K562 (cell line): ENCODE results near the gene ERVV-1. TPM values are rescaled to one million over a fixed set of nuclear protein-coding genes. Genes with fewer than 3 reads are reported as not detected.

Source experiments
- ATAC-seq: fragments of 200-7000 bp; cut with Tn5 transposase; 3 replicates; pipeline ENCODE4 v1.9.1; 2020; ENCODE audit warnings: moderate library complexity
- BruUV-seq: library from RNA; stranded (reverse); fragments of 400-500 nt; replicated peaks from 2 replicates; lab custom pipeline; 2021; lab: Mats Ljungman, UMichigan
- CTCF ChIA-PET: fragments of 300-600 bp; formaldehyde crosslinking; extraction: SDS; loops from one replicate; lab custom pipeline; 2021; ENCODE audit warnings: low intra/inter-chr PET ratio; lab: Yijun Ruan, JAX
- POLR2A ChIA-PET: fragments of 300-600, 350-650 bp; sonication (Branson Sonifier 250); formaldehyde crosslinking; extraction: SDS; loops from one replicate; lab custom pipeline; 2021; ENCODE audit warnings: antibody characterized with exemption, inconsistent platforms; lab: Yijun Ruan, JAX
- DNase-seq, 4 experiments: peaks; one replicate each; pipeline versions ENCODE4 v3.0.0 to v3.0.0-alpha.2; 2011 to 2018; ENCODE audit warnings: low spot score in 3 of 4, mixed read lengths in 3 of 4; ENCODE audit errors: extremely low read depth in 1 of 4
- FAIRE-seq: peaks from 2 replicates; lab custom pipeline; 2011; peaks lifted over from hg19 to GRCh38; lab: Jason Lieb, UNC
- H2AFZ ChIP-seq: 2 replicates; pipeline ENCODE4 v1.6.0; 2011; ENCODE audit warnings: low read depth, low read length, control low read depth, inconsistent platforms
- H3K27ac ChIP-seq: fragments of 200-600 bp; 3 replicates; pipeline ENCODE4 v1.8.0; 2011; ENCODE audit warnings: low read depth, mild to moderate bottlenecking, control low read depth, inconsistent platforms, low read length, moderate library complexity, mixed read lengths; ENCODE audit errors: extremely low read depth
- H3K27me3 ChIP-seq, 2 experiments: fragments of 300-600 bp in 1 of 2; 2 replicates in 1 of 2; 3 replicates in 1 of 2; pipeline versions ENCODE4 v1.6.0 to v1.8.0; 2011; ENCODE audit warnings: inconsistent platforms in 2 of 2, low read length in 2 of 2, mild to moderate bottlenecking in 1 of 2, mixed read lengths in 1 of 2, moderate library complexity in 1 of 2; ENCODE audit not compliant: control insufficient read depth in 2 of 2, insufficient read depth in 2 of 2
- H3K36me3 ChIP-seq: fragments of 300-600 bp; 3 replicates; pipeline ENCODE4 v1.8.0; 2011; ENCODE audit warnings: mild to moderate bottlenecking, low read length, inconsistent platforms; ENCODE audit not compliant: control insufficient read depth, insufficient read depth
- H3K4me1 ChIP-seq, 2 experiments: fragments of 200-600 bp in 1 of 2; replicated peaks in 1 of 2; 2 replicates in 1 of 2; 3 replicates in 1 of 2; pipeline versions ENCODE4 v1.5.1 to v1.8.0; 2011; ENCODE audit warnings: inconsistent platforms in 2 of 2, low read length in 2 of 2, mild to moderate bottlenecking in 1 of 2, mixed read lengths in 1 of 2, moderate library complexity in 1 of 2; ENCODE audit not compliant: control insufficient read depth in 2 of 2, insufficient read depth in 2 of 2
- H3K4me2 ChIP-seq: 2 replicates; pipeline ENCODE4 v1.6.1; 2011; ENCODE audit warnings: low read length, control low read depth, inconsistent platforms, mixed read lengths; ENCODE audit not compliant: insufficient read depth
- H3K4me3 ChIP-seq: fragments of 200-600 bp; sonication (generic), shearing (Covaris generic); 2 replicates; pipeline ENCODE4 v1.5.1; 2016; ENCODE audit warnings: control low read depth, inconsistent platforms
- H3K79me2 ChIP-seq: fragments of 200-600 bp; 3 replicates; pipeline ENCODE4 v1.8.0; 2011; ENCODE audit warnings: low read length, inconsistent platforms; ENCODE audit not compliant: control insufficient read depth, insufficient read depth
- H3K9ac ChIP-seq, 2 experiments: 2 replicates each; pipeline versions ENCODE4 v1.6.0 to v1.6.1; 2011; ENCODE audit warnings: low read depth in 2 of 2, low read length in 2 of 2, control low read depth in 1 of 2, inconsistent platforms in 1 of 2, mild to moderate bottlenecking in 1 of 2, mixed read lengths in 1 of 2; ENCODE audit not compliant: insufficient read depth in 1 of 2
- H3K9me1 ChIP-seq: one replicate; pipeline ENCODE4 v1.6.0; 2011; ENCODE audit warnings: inconsistent platforms, mild to moderate bottlenecking, low read length, moderate library complexity; ENCODE audit not compliant: control insufficient read depth, insufficient read depth
- H3K9me3 ChIP-seq: replicated peaks from 2 replicates; pipeline ENCODE4 v1.5.1; 2011; ENCODE audit warnings: low read depth, low read length, inconsistent platforms; ENCODE audit not compliant: control insufficient read depth, insufficient read depth
- H4K20me1 ChIP-seq: replicated peaks from 2 replicates; pipeline ENCODE4 v1.6.1; 2011; ENCODE audit warnings: low read length, inconsistent platforms, mixed read lengths; ENCODE audit not compliant: control insufficient read depth, insufficient read depth
- ATF1 ChIP-seq, 2 experiments: fragments of 450-650 bp in 1 of 2; IDR thresholded peaks; 2 replicates each; pipeline ENCODE4 v1.6.1; 2016; ENCODE audit warnings: missing compliant biosample characterization in 1 of 2, missing genetic modification characterization in 1 of 2
- BCLAF1 ChIP-seq, 2 experiments: fragments of 450-650 bp in 1 of 2; IDR thresholded peaks; 2 replicates each; pipeline ENCODE4 v1.6.1; 2011 to 2017; ENCODE audit warnings: low read depth in 2 of 2, antibody characterized with exemption in 1 of 2, borderline replicate concordance in 1 of 2, low read length in 1 of 2, mild to moderate bottlenecking in 1 of 2, mixed read lengths in 1 of 2; ENCODE audit not compliant: control insufficient read depth in 1 of 2
- DMBX1 ChIP-seq: fragments of 250-450 bp; sonication (Bioruptor Pico); IDR thresholded peaks from 2 replicates; pipeline ENCODE4 v1.8.0; 2022; ENCODE audit warnings: inconsistent platforms, mild to moderate bottlenecking, moderate library complexity, borderline replicate concordance
- HDAC8 ChIP-seq: fragments of 450-650 bp; IDR thresholded peaks from 2 replicates; pipeline ENCODE4 v1.6.1; 2016; ENCODE audit warnings: mild to moderate bottlenecking, missing genetic modification characterization, moderate library complexity, missing compliant biosample characterization
- RNF2 ChIP-seq: sonication (generic); IDR thresholded peaks from 2 replicates; pipeline ENCODE4 v1.6.1; 2016
- SMARCA5 ChIP-seq: fragments of 450-650 bp; IDR thresholded peaks from 2 replicates; pipeline ENCODE4 v1.6.1; 2016
- TFAP4 ChIP-seq: sonication (generic); formaldehyde crosslinking; IDR thresholded peaks from 2 replicates; pipeline ENCODE4 v1.8.0; 2022; ENCODE audit warnings: missing genetic modification reagents, mild to moderate bottlenecking, moderate library complexity, borderline replicate concordance
- ZBED1 ChIP-seq: IDR thresholded peaks from 2 replicates; pipeline ENCODE4 v1.6.1; 2014
- ZNF224 ChIP-seq: sonication (generic); formaldehyde crosslinking; IDR thresholded peaks from 2 replicates; pipeline ENCODE4 v1.8.0; 2022; ENCODE audit warnings: mild to moderate bottlenecking, missing genetic modification reagents
- WGBS: fragments of 100-300 bp; shearing (Covaris generic); methylation state at CpG from one replicate; pipeline ENCODE4 v1.1.6; 2016; ENCODE audit warnings: low coverage, mixed read lengths; ENCODE audit not compliant: insufficient coverage; ENCODE audit errors: missing lambda C conversion rate; 5-methylcytosine and 5-hydroxymethylcytosine counted together
- in situ Hi-C: fragments of 300-500 bp; cut with MboI; formaldehyde crosslinking; loops from 4 replicates; pipeline ENCODE4 v1.15.0; 2018; ENCODE audit warnings: inconsistent platforms, mixed read lengths
- intact Hi-C: fragments of 100-400 bp; cut with micrococcal nuclease; formaldehyde crosslinking; loops from 2 replicates; pipeline ENCODE4 v1.14.2; 2022
- polyA plus RNA-seq, 8 experiments: library from polyadenylated mRNA; depleted of rRNA in 4 of 8; stranded (reverse) in 5 of 8; unstranded in 3 of 8; fragments of >200 nt; fragmentation: Nextera tagmentation in 2 of 8; fragmentation: Illumina TruSeq in 1 of 8; extraction: Ambion mirVana in 2 of 8; extraction: Trizol in 1 of 8; gene quantifications; 2 replicates each; pipeline versions ENCODE4 v1.2.1 to v1.2.3, GENCODE V29; 2011 to 2014; ENCODE audit warnings: inconsistent platforms in 1 of 8, missing spikeins in 1 of 8
- total RNA-seq, 7 experiments: library from RNA; depleted of rRNA in 6 of 7; stranded (reverse); fragments of >200 nt in 6 of 7; fragmentation: Illumina TruSeq in 2 of 7; extraction: Trizol in 2 of 7; gene quantifications; 2 replicates each; pipeline versions ENCODE4 v1.2.1 to v1.2.3, GENCODE V29; 2011 to 2021; ENCODE audit warnings: low replicate concordance in 1 of 7

ERVV-1 gene
- total and polyA plus RNA-seq, 9 of the 15 experiments (the other 6 are each of a cell fraction or from before 2014, with no cell fraction given): 0.08 TPM; not detected in 8

- no peak for TF ChIP-seq ZBED1
- no peak for TF ChIP-seq RNF2
- no peak for TF ChIP-seq TFAP4 (CRISPR knock-in tag)
- no peak for TF ChIP-seq ATF1 (CRISPR knock-in tag; IDR thresholded peaks at IDR 0.05)
- no peak for TF ChIP-seq ATF1 (tag; IDR thresholded peaks at IDR 0.05)
- no peak for TF ChIP-seq SMARCA5
- TF ChIP-seq HDAC8 (tag): no peak
- no peak for TF ChIP-seq ZNF224
Observed at GRCh38 chr19:53007606-53008005, 6.1 kb upstream of the ERVV-1 start (continued).

GRCh38 chr19:53008061-53008778 lies 5.5 kb upstream of the ERVV-1 start:
- TF ChIP-seq DMBX1 (CRISPR knock-in tag) (no peak), ZNF224 (no peak), BCLAF1 (IDR thresholded peaks at IDR 0.05; ENCODE audit: borderline replicate concordance in 1 of 2, control insufficient read depth in 1 of 2, low read depth in 2 of 2, low read length in 1 of 2) (no peak)
- TF ChIP-seq, all 486 proteins: peak for 0
- ChIA-PET CTCF (no interaction called here), POLR2A (interaction anchor here (1.4 kb wide), 1 partner anchor 10 kb away, joined by 3 read pairs; no protein-coding TSS in a partner anchor)
- Histone ChIP-seq H3K4me1 (peaks cover 3 to 5% of the 10 kb centered on the region in 2 experiments; a peak in 3 of 5 replicates), H3K27me3 (peaks cover 23 to 50% of the 10 kb centered on the region in 2 experiments; a peak in 4 of 5 replicates), H2AFZ (peak overlapping the region; percentile 85; the same call in 1 of the 2 replicates), H3K9me3 (no peaks in the 10 kb centered on the region; the same call in 1 of the 2 replicates), H3K27ac (no peak overlapping the region), H3K36me3 (no peaks in the 10 kb centered on the region), H3K4me3 (no peak overlapping the region), H4K20me1 (no peaks in the 10 kb centered on the region), H3K4me2 (peak overlapping the region; percentile 69), H3K9me1 (no peaks in the 10 kb centered on the region), H3K79me2 (no peaks in the 10 kb centered on the region), H3K9ac (peak overlapping the region in 1 of 2 experiments; percentile 24; a peak in 1 of 4 replicates)
- BruUV-seq: no TSS peak
- no peak for DNase-seq
- intact Hi-C loops: no loop called here
- FAIRE-seq: no peak
- 10% methylated on average over 25 of the region's 25 CpGs for WGBS
- in situ Hi-C loops: no loop called here
- ATAC-seq: no peak
